ENCODE measurements around the gene FGFBP3.

GRCh38 chr10:91880310-91880709 is 29.0 kb downstream of the FGFBP3 start:
- TF ChIP-seq CTCF (optimal IDR thresholded peaks at IDR 0.05 in 1 of 3, IDR thresholded peaks at IDR 0.05 in 1 of 3, conservative IDR thresholded peaks at IDR 0.05 in 1 of 3; ENCODE audit: extremely low read depth in 1 of 3, insufficient read depth in 2 of 3, low read length in 3 of 3) (peak; percentile 21 to 29 (median 23)), EZH2 (IDR thresholded peaks at IDR 0.05; ENCODE audit: low read length) (no peak)
